Measurements from ENCODE around the gene DDN. TPM values are rescaled to one million over a fixed set of nuclear protein-coding genes. Genes with fewer than 3 reads are reported as not detected.

DDN gene
- total and polyA plus RNA-seq, 9 of the 15 experiments (the other 6 are each of a cell fraction or from before 2014, with no cell fraction given): 0.03 to 3.6 (median 1.6) TPM

- TF ChIP-seq, protein P1, sequence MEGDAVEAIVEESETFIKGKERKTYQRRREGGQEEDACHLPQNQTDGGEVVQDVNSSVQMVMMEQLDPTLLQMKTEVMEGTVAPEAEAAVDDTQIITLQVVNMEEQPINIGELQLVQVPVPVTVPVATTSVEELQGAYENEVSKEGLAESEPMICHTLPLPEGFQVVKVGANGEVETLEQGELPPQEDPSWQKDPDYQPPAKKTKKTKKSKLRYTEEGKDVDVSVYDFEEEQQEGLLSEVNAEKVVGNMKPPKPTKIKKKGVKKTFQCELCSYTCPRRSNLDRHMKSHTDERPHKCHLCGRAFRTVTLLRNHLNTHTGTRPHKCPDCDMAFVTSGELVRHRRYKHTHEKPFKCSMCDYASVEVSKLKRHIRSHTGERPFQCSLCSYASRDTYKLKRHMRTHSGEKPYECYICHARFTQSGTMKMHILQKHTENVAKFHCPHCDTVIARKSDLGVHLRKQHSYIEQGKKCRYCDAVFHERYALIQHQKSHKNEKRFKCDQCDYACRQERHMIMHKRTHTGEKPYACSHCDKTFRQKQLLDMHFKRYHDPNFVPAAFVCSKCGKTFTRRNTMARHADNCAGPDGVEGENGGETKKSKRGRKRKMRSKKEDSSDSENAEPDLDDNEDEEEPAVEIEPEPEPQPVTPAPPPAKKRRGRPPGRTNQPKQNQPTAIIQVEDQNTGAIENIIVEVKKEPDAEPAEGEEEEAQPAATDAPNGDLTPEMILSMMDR (IDR thresholded peaks at IDR 0.05 in 2 of 3, conservative IDR thresholded peaks at IDR 0.05 in 1 of 3; ENCODE audit: insufficient read depth in 2 of 3, low read depth in 1 of 3, low read length in 3 of 3): peak in 2 of 3 experiments; percentile 1 to 58; a peak in 2 of 6 replicates
- TF ChIP-seq ZNF740 (CRISPR knock-in tag; IDR thresholded peaks at IDR 0.05): 0 out of 2 replicates have a peak, but pooled peaks have one; percentile 38
- TF ChIP-seq ZNF740 (tag; IDR thresholded peaks at IDR 0.05): no peak
- TF ChIP-seq ZNF384 (IDR thresholded peaks at IDR 0.05; ENCODE audit: low read depth, low read length): no peak
- TF ChIP-seq, protein P2, sequence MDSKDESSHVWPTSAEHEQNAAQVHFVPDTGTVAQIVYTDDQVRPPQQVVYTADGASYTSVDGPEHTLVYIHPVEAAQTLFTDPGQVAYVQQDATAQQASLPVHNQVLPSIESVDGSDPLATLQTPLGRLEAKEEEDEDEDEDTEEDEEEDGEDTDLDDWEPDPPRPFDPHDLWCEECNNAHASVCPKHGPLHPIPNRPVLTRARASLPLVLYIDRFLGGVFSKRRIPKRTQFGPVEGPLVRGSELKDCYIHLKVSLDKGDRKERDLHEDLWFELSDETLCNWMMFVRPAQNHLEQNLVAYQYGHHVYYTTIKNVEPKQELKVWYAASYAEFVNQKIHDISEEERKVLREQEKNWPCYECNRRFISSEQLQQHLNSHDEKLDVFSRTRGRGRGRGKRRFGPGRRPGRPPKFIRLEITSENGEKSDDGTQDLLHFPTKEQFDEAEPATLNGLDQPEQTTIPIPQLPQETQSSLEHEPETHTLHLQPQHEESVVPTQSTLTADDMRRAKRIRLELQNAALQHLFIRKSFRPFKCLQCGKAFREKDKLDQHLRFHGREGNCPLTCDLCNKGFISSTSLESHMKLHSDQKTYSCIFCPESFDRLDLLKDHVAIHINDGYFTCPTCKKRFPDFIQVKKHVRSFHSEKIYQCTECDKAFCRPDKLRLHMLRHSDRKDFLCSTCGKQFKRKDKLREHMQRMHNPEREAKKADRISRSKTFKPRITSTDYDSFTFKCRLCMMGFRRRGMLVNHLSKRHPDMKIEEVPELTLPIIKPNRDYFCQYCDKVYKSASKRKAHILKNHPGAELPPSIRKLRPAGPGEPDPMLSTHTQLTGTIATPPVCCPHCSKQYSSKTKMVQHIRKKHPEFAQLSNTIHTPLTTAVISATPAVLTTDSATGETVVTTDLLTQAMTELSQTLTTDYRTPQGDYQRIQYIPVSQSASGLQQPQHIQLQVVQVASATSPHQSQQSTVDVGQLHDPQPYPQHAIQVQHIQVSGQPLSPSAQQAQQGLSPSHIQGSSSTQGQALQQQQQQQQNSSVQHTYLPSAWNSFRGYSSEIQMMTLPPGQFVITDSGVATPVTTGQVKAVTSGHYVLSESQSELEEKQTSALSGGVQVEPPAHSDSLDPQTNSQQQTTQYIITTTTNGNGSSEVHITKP (IDR thresholded peaks at IDR 0.05; ENCODE audit: partially characterized antibody): peak; percentile 7
- TF ChIP-seq, protein P3, sequence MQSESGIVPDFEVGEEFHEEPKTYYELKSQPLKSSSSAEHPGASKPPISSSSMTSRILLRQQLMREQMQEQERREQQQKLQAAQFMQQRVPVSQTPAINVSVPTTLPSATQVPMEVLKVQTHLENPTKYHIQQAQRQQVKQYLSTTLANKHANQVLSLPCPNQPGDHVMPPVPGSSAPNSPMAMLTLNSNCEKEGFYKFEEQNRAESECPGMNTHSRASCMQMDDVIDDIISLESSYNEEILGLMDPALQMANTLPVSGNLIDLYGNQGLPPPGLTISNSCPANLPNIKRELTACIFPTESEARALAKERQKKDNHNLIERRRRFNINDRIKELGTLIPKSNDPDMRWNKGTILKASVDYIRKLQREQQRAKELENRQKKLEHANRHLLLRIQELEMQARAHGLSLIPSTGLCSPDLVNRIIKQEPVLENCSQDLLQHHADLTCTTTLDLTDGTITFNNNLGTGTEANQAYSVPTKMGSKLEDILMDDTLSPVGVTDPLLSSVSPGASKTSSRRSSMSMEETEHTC (IDR thresholded peaks at IDR 0.05): no peak
- TF ChIP-seq JUNB (CRISPR knock-in tag; conservative IDR thresholded peaks at IDR 0.05): 0 out of 2 replicates have a peak, but pooled peaks have one; percentile 22
- TF ChIP-seq KDM1A (IDR thresholded peaks at IDR 0.05): peak in 1 of 2 experiments; percentile 98; a peak in 2 of 4 replicates
- TF ChIP-seq CC2D1A (IDR thresholded peaks at IDR 0.05): peak; percentile 11; the same call in 1 of the 2 replicates
- 0 out of 2 replicates have a peak, but pooled peaks have one; percentile 27 for TF ChIP-seq ESRRA (IDR thresholded peaks at IDR 0.05; ENCODE audit: borderline replicate concordance, low read depth)
- TF ChIP-seq ZNF224 (CRISPR knock-in tag; IDR thresholded peaks at IDR 0.05): no peak
- TF ChIP-seq OTX1 (CRISPR knock-in tag; IDR thresholded peaks at IDR 0.05): peak; percentile 76; the same call in 1 of the 2 replicates
- no peak for TF ChIP-seq JUN (IDR thresholded peaks at IDR 0.05; ENCODE audit: borderline replicate concordance, low read depth, low read length)
- TF ChIP-seq JUN (CRISPR knock-in tag; IDR thresholded peaks at IDR 0.05; ENCODE audit: borderline replicate concordance): 0 out of 2 replicates have a peak, but pooled peaks have one; percentile 74
- TF ChIP-seq ILF3 (IDR thresholded peaks at IDR 0.05; ENCODE audit: borderline replicate concordance): no peak
- peak; percentile 59 for TF ChIP-seq CTBP1 (IDR thresholded peaks at IDR 0.05; ENCODE audit: borderline replicate concordance)
- TF ChIP-seq HDAC1 (IDR thresholded peaks at IDR 0.05): peak in 1 of 2 experiments; percentile 57; a peak in 1 of 4 replicates
These were observed 42.7 kb downstream of the DDN start (continued) for GRCh38 chr12:48956279-48957140.

All from K562 (cell line).